Transverse colon (tissue), 4 donors: Measurements from ENCODE around the gene CEBPB. TPM values are rescaled to one million over a fixed set of nuclear protein-coding genes. Genes with fewer than 3 reads are reported as not detected.
"Not testable (repeated sequence)": the region's sequence is repeated elsewhere in the genome, so short reads cannot be mapped to it uniquely, and the experiment has no call there.

ENCODE experiments used
- DNase-seq: peaks from one replicate; pipeline ENCODE4 v3.0.0-alpha.2; 2019
- H3K27ac ChIP-seq, 4 donors: fragments of 200-600 bp; sonication (generic); 2 replicates each; pipeline ENCODE4 v1.5.1; 2016 to 2018; ENCODE audit warnings: inconsistent platforms in 4 of 4
- H3K27me3 ChIP-seq: fragments of 200-600 bp; sonication (generic); 2 replicates; pipeline ENCODE4 v1.5.1; 2017; ENCODE audit warnings: inconsistent platforms
- H3K36me3 ChIP-seq, 4 donors: fragments of 200-600 bp; sonication (generic); 2 replicates each; pipeline ENCODE4 v1.5.1; 2017 to 2019; ENCODE audit warnings: inconsistent platforms in 4 of 4
- H3K4me1 ChIP-seq, 4 donors: fragments of 200-600 bp; sonication (generic); 2 replicates each; pipeline ENCODE4 v1.5.1; 2017 to 2020; ENCODE audit warnings: inconsistent platforms in 4 of 4
- H3K4me3 ChIP-seq, 4 donors: fragments of 200-600 bp; sonication (generic); 1 replicate in 1 of 4; 2 replicates in 3 of 4; pipeline versions ENCODE4 v1.5.1 to v1.6.1; 2017 to 2019; ENCODE audit warnings: inconsistent platforms in 4 of 4
- H3K9me3 ChIP-seq, 2 donors: fragments of 200-600 bp; sonication (generic); 2 replicates each; pipeline ENCODE4 v1.5.1; 2017 to 2019; ENCODE audit warnings: inconsistent platforms in 2 of 2
- CTCF ChIP-seq, 5 experiments: fragments of 200-600 bp in 3 of 5; fragments of 450-650 bp in 2 of 5; sonication (generic) in 3 of 5; IDR thresholded peaks; 1 replicate in 2 of 5; 2 replicates in 3 of 5; pipeline ENCODE4 v1.5.1; 2016 to 2017; ENCODE audit warnings: antibody characterized with exemption in 5 of 5, inconsistent platforms in 3 of 5, mild to moderate bottlenecking in 2 of 5, moderate library complexity in 1 of 5
- EP300 ChIP-seq: sonication (generic); formaldehyde crosslinking; IDR thresholded peaks from one replicate; pipeline ENCODE4 v1.6.1; 2017; ENCODE audit warnings: antibody characterized with exemption, low read depth
- POLR2A ChIP-seq: fragments of 450-650 bp; IDR thresholded peaks from one replicate; pipeline ENCODE4 v1.6.1; 2016; ENCODE audit warnings: antibody characterized with exemption, mild to moderate bottlenecking, moderate library complexity
- POLR2AphosphoS5 ChIP-seq, 3 donors: sonication (generic); formaldehyde crosslinking; IDR thresholded peaks; one replicate each; pipeline ENCODE4 v1.6.1; 2016; ENCODE audit warnings: antibody characterized with exemption in 3 of 3
- WGBS, 2 donors: methylation state at CpG; one replicate each; pipeline ENCODE4 v1.1.5; 2018; ENCODE audit warnings: low coverage in 1 of 2; 5-methylcytosine and 5-hydroxymethylcytosine counted together
- in situ Hi-C, 4 donors: fragments of 200-750 bp; cut with MboI; loops; one replicate each; pipeline versions ENCODE4 v1.15.0 to v1.15.1; 2017; ENCODE audit warnings: low sequenced_read_pairs in 3 of 4, low pct_ligation_motif_present in 1 of 4, low pct_unique_long_range_greater_than_20kb in 1 of 4
- intact Hi-C: fragments of 100-400 bp; cut with DNase I; formaldehyde crosslinking; loops from one replicate; pipeline ENCODE4 v1.15.1; 2023; ENCODE audit warnings: low total_unique reads
- total RNA-seq, 4 donors: library from RNA; depleted of rRNA; stranded (reverse); fragments of >200 nt; gene quantifications; one replicate each; pipeline ENCODE4 v1.1.0, GENCODE V29; 2016

CEBPB gene
- total RNA-seq, 4 donors from 2014 or later, result 26.1 to 78.9 (median 57.1) TPM

GRCh38 chr20:50199703-50200102 lies 9.1 kb downstream of the CEBPB start:
- TF ChIP-seq CTCF (IDR thresholded peaks at IDR 0.05) (no peak), POLR2A (no peak), EP300 (no peak), POLR2AphosphoS5 (IDR thresholded peaks at IDR 0.05) (peak in 1 of 3 donors; percentile 4)
- Histone ChIP-seq H3K4me1 (peaks cover 0 to 4% (median under 1%) of the 10 kb centered on the region in 4 donors), H3K27me3 (no peaks in the 10 kb centered on the region), H3K9me3 (no peaks in the 10 kb centered on the region), H3K36me3 (no peaks in the 10 kb centered on the region), H3K27ac (no peak overlapping the region), H3K4me3 (no peak overlapping the region)
- intact Hi-C loops, result no loop called here
- in situ Hi-C loops, result loop anchor here in 2 of 4 donors (25.0 kb wide), 2 partner anchors 138 to 538 kb away; partner anchors contain the start of gene PARD6B (in 1 of the 2)
- WGBS, 2 donors, result 80 to 82% methylated on average over 3 to 4 of the region's 4 CpGs
- DNase-seq, result no peak

- no peaks in the 10 kb centered on the region for H3K36me3 ChIP-seq
- in situ Hi-C loops, result loop anchor here in 1 of 4 donors (25.0 kb wide), 1 partner anchor 137 kb away; no protein-coding TSS in a partner anchor
- TF ChIP-seq EP300 (no peak), POLR2A (no peak), CTCF (IDR thresholded peaks at IDR 0.05) (no peak), POLR2AphosphoS5 (IDR thresholded peaks at IDR 0.05) (no peak)
- intact Hi-C loops, result no loop called here
- no peak overlapping the region for H3K27ac ChIP-seq
- H3K27me3 ChIP-seq, result no peaks in the 10 kb centered on the region
- DNase-seq, result no peak
- H3K4me1 ChIP-seq, result no peaks in the 10 kb centered on the region
- no peaks in the 10 kb centered on the region for H3K9me3 ChIP-seq
- 79% methylated on average over 5 of the region's 6 CpGs; no CpG with 5 or more reads in 1 of the 2 donors for WGBS, 2 donors
- H3K4me3 ChIP-seq, result no peak overlapping the region
These were observed 10.0 kb downstream of the CEBPB start for GRCh38 chr20:50200482-50201104.

- WGBS, 2 donors, result 91 to 96% methylated on average over 4 to 7 of the region's 7 CpGs
- H3K27me3 ChIP-seq, H3K27ac ChIP-seq, DNase-seq, H3K36me3 ChIP-seq, H3K4me3 ChIP-seq, intact Hi-C loops, H3K9me3 ChIP-seq, H3K4me1 ChIP-seq: not testable (repeated sequence)
- in situ Hi-C loops, result loop anchor here in 1 of 4 donors (25.0 kb wide), 1 partner anchor 136 kb away; no protein-coding TSS in a partner anchor
These were observed 11.1 kb downstream of the CEBPB start for GRCh38 chr20:50201710-50202109.

- intact Hi-C loops, result no loop called here
- no peaks in the 10 kb centered on the region for H3K27me3 ChIP-seq
- H3K36me3 ChIP-seq, result no peaks in the 10 kb centered on the region
- in situ Hi-C loops, result loop anchor here in 1 of 4 donors (25.0 kb wide), 1 partner anchor 135 kb away; no protein-coding TSS in a partner anchor
- H3K4me3 ChIP-seq, result no peak overlapping the region
- H3K9me3 ChIP-seq, result no peaks in the 10 kb centered on the region
- 82 to 96% methylated on average over 5 of the region's 5 CpGs for WGBS, 2 donors
- H3K4me1 ChIP-seq, result no peaks in the 10 kb centered on the region
- no peak for DNase-seq
- TF ChIP-seq CTCF (IDR thresholded peaks at IDR 0.05) (no peak), POLR2AphosphoS5 (IDR thresholded peaks at IDR 0.05) (no peak), EP300 (no peak), POLR2A (no peak)
- no peak overlapping the region for H3K27ac ChIP-seq
These were observed 12.0 kb downstream of the CEBPB start for GRCh38 chr20:50202677-50203076.
